HL-60 (cell line): Measurements from ENCODE around the gene WAC.

Experiments
- TF ChIP-seq, protein P1 (sequence below): IDR thresholded peaks from one replicate; pipeline ENCODE4 v1.5.1; 2011; ENCODE audit warnings: low read length, control low read depth, inconsistent platforms; ENCODE audit not compliant: insufficient read depth
- TF ChIP-seq, protein P2 (sequence below): IDR thresholded peaks from 2 replicates; pipeline ENCODE4 v1.6.1; 2012; ENCODE audit warnings: low read depth; ENCODE audit not compliant: insufficient replicate concordance

GRCh38 chr10:28533571-28534304, 820 bp downstream of the WAC start:
- TF ChIP-seq, protein P1, sequence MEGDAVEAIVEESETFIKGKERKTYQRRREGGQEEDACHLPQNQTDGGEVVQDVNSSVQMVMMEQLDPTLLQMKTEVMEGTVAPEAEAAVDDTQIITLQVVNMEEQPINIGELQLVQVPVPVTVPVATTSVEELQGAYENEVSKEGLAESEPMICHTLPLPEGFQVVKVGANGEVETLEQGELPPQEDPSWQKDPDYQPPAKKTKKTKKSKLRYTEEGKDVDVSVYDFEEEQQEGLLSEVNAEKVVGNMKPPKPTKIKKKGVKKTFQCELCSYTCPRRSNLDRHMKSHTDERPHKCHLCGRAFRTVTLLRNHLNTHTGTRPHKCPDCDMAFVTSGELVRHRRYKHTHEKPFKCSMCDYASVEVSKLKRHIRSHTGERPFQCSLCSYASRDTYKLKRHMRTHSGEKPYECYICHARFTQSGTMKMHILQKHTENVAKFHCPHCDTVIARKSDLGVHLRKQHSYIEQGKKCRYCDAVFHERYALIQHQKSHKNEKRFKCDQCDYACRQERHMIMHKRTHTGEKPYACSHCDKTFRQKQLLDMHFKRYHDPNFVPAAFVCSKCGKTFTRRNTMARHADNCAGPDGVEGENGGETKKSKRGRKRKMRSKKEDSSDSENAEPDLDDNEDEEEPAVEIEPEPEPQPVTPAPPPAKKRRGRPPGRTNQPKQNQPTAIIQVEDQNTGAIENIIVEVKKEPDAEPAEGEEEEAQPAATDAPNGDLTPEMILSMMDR, result no peak
- TF ChIP-seq, protein P2, sequence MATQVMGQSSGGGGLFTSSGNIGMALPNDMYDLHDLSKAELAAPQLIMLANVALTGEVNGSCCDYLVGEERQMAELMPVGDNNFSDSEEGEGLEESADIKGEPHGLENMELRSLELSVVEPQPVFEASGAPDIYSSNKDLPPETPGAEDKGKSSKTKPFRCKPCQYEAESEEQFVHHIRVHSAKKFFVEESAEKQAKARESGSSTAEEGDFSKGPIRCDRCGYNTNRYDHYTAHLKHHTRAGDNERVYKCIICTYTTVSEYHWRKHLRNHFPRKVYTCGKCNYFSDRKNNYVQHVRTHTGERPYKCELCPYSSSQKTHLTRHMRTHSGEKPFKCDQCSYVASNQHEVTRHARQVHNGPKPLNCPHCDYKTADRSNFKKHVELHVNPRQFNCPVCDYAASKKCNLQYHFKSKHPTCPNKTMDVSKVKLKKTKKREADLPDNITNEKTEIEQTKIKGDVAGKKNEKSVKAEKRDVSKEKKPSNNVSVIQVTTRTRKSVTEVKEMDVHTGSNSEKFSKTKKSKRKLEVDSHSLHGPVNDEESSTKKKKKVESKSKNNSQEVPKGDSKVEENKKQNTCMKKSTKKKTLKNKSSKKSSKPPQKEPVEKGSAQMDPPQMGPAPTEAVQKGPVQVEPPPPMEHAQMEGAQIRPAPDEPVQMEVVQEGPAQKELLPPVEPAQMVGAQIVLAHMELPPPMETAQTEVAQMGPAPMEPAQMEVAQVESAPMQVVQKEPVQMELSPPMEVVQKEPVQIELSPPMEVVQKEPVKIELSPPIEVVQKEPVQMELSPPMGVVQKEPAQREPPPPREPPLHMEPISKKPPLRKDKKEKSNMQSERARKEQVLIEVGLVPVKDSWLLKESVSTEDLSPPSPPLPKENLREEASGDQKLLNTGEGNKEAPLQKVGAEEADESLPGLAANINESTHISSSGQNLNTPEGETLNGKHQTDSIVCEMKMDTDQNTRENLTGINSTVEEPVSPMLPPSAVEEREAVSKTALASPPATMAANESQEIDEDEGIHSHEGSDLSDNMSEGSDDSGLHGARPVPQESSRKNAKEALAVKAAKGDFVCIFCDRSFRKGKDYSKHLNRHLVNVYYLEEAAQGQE, result no peak
